Measurements from ENCODE around the gene MYO10.

The MYO10 gene

DNA sequence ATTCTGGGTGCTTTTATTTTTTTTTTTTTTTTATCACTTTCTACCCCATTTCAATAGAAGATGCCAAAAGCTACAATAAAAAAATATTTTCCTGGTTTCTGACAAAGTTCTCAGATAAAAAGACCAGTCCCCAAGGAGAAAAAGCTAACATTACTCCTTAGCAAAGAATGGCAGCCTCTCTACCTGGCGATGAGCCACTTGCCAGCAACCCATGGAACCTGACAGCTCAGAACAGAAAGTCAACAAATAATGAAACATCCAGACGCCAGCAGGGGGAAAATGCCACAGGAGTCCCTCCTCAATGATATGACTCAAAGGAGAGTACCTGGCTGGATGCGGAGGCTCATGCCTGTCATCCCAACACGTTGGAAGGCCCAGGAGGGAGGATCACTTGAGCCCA is 123.2 kb downstream of the MYO10 start:
- Histone ChIP-seq H3K27ac (no peak overlapping the region), H3K36me3 (ENCODE audit: insufficient read depth) (no peaks in the 10 kb centered on the region), H3K4me2 (no peak overlapping the region), H3K79me2 (ENCODE audit: insufficient read depth, low read depth) (no peaks in the 10 kb centered on the region), H2AFZ (ENCODE audit: low read depth) (no peak overlapping the region), H3K27me3 (ENCODE audit: insufficient read depth, low read depth) (no peaks in the 10 kb centered on the region), H3K9ac (no peak overlapping the region), H4K20me1 (ENCODE audit: insufficient read depth) (no peaks in the 10 kb centered on the region), H3K4me3 (IDR thresholded peaks at IDR 0.05; ENCODE audit: insufficient read depth, low read depth, low read length) (no peak overlapping the region), H3K4me1 (ENCODE audit: low read depth, poor library complexity, severe bottlenecking) (no peaks in the 10 kb centered on the region)
- TF ChIP-seq, protein P1, sequence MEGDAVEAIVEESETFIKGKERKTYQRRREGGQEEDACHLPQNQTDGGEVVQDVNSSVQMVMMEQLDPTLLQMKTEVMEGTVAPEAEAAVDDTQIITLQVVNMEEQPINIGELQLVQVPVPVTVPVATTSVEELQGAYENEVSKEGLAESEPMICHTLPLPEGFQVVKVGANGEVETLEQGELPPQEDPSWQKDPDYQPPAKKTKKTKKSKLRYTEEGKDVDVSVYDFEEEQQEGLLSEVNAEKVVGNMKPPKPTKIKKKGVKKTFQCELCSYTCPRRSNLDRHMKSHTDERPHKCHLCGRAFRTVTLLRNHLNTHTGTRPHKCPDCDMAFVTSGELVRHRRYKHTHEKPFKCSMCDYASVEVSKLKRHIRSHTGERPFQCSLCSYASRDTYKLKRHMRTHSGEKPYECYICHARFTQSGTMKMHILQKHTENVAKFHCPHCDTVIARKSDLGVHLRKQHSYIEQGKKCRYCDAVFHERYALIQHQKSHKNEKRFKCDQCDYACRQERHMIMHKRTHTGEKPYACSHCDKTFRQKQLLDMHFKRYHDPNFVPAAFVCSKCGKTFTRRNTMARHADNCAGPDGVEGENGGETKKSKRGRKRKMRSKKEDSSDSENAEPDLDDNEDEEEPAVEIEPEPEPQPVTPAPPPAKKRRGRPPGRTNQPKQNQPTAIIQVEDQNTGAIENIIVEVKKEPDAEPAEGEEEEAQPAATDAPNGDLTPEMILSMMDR (conservative IDR thresholded peaks at IDR 0.05; ENCODE audit: low read depth, low read length), result no peak

DNA sequence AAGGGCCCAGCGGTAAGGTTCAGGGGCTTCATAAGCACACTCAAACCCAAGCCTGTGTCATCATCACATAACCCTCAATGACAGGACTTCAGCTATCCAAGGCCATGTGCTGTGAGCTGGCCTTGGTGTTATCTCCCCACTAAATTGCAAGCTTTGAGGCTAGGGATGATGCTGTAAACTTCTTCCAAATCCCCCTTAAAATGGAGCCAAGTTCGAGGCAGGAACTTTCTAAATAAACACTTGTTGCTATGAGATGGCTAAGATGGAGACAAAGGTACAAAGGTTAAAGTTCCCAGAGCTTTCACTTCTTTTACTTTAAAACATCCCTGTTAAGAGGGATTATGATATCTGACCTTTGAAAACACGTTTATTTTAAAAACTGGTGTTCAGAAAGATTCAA is 123.6 kb downstream of the MYO10 start:
- Histone ChIP-seq H3K9ac (no peak overlapping the region), H3K4me3 (IDR thresholded peaks at IDR 0.05; ENCODE audit: insufficient read depth, low read depth, low read length) (no peak overlapping the region), H3K4me2 (no peak overlapping the region), H4K20me1 (ENCODE audit: insufficient read depth) (no peaks in the 10 kb centered on the region), H3K27ac (no peak overlapping the region), H3K79me2 (ENCODE audit: insufficient read depth, low read depth) (no peaks in the 10 kb centered on the region), H2AFZ (ENCODE audit: low read depth) (no peak overlapping the region), H3K4me1 (ENCODE audit: low read depth, poor library complexity, severe bottlenecking) (no peaks in the 10 kb centered on the region), H3K36me3 (ENCODE audit: insufficient read depth) (no peaks in the 10 kb centered on the region), H3K27me3 (ENCODE audit: insufficient read depth, low read depth) (no peaks in the 10 kb centered on the region)
- TF ChIP-seq, protein P1 (conservative IDR thresholded peaks at IDR 0.05; ENCODE audit: low read depth, low read length), result no peak

GRCh38 chr5:16810208-16810854 is 125.8 kb downstream of the MYO10 start:
- Histone ChIP-seq H2AFZ (ENCODE audit: low read depth) (no peak overlapping the region), H3K27me3 (ENCODE audit: insufficient read depth, low read depth) (no peaks in the 10 kb centered on the region), H3K9ac (no peak overlapping the region), H4K20me1 (ENCODE audit: insufficient read depth) (no peaks in the 10 kb centered on the region), H3K4me1 (ENCODE audit: low read depth, poor library complexity, severe bottlenecking) (no peaks in the 10 kb centered on the region), H3K4me3 (IDR thresholded peaks at IDR 0.05; ENCODE audit: insufficient read depth, low read depth, low read length) (no peak overlapping the region), H3K4me2 (no peak overlapping the region), H3K36me3 (ENCODE audit: insufficient read depth) (no peaks in the 10 kb centered on the region), H3K79me2 (ENCODE audit: insufficient read depth, low read depth) (no peaks in the 10 kb centered on the region), H3K27ac (no peak overlapping the region)
- TF ChIP-seq, protein P1 (conservative IDR thresholded peaks at IDR 0.05; ENCODE audit: low read depth, low read length), result no peak

DNA sequence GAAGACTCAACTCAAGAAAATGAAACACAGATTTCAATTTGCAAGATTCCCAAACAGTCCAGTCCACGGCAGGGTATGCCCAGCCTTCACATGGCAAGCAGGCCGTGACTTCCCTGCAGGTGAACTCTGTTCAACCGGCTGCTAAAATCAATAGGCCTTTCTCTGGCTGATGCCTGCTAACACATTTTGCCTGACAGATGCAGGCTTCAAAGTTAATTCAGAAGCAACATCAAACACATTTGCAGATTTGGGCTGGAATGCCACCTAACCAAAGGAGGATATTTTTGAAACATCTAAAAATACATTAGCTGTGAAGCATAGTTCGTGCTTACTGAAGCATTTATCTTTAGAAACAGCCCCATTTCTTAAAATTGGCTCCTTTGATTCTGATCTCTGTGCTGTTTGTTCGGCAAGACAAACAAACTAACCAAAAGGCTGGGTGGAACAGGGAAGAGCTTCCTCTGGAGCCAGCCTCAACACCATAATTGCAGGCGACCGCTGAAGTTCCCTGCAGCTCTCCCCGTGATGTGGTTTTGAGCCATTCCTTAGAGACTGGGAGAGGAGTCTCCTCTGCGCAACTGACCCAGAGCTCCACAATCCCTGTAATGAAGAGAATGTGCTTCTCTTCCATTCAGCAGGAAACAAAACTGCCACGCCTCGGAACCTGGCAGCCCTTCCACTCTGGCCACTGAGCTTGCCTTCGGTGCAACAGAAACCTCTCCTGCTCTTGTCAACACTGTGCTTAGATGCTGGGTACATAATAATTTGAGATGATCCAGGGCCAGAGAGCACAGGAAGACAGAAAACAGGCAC is 126.5 kb downstream of the MYO10 start:
- Histone ChIP-seq H3K27ac (no peak overlapping the region), H3K4me3 (IDR thresholded peaks at IDR 0.05; ENCODE audit: insufficient read depth, low read depth, low read length) (no peak overlapping the region), H2AFZ (ENCODE audit: low read depth) (no peak overlapping the region), H4K20me1 (ENCODE audit: insufficient read depth) (no peaks in the 10 kb centered on the region), H3K9ac (no peak overlapping the region), H3K36me3 (ENCODE audit: insufficient read depth) (no peaks in the 10 kb centered on the region), H3K27me3 (ENCODE audit: insufficient read depth, low read depth) (no peaks in the 10 kb centered on the region), H3K4me1 (ENCODE audit: low read depth, poor library complexity, severe bottlenecking) (no peaks in the 10 kb centered on the region), H3K4me2 (no peak overlapping the region), H3K79me2 (ENCODE audit: insufficient read depth, low read depth) (no peaks in the 10 kb centered on the region)
- TF ChIP-seq, protein P1 (conservative IDR thresholded peaks at IDR 0.05; ENCODE audit: low read depth, low read length), result no peak
